GM15510 (cell line): ENCODE measurements around the gene RBM10.

ENCODE experiments used
- POLR2A ChIP-seq: IDR thresholded peaks from 3 replicates; pipeline ENCODE4 v1.6.1; 2011; ENCODE audit warnings: borderline replicate concordance; ENCODE audit not compliant: insufficient read length; ENCODE audit errors: extremely low read depth

Gene RBM10

DNA sequence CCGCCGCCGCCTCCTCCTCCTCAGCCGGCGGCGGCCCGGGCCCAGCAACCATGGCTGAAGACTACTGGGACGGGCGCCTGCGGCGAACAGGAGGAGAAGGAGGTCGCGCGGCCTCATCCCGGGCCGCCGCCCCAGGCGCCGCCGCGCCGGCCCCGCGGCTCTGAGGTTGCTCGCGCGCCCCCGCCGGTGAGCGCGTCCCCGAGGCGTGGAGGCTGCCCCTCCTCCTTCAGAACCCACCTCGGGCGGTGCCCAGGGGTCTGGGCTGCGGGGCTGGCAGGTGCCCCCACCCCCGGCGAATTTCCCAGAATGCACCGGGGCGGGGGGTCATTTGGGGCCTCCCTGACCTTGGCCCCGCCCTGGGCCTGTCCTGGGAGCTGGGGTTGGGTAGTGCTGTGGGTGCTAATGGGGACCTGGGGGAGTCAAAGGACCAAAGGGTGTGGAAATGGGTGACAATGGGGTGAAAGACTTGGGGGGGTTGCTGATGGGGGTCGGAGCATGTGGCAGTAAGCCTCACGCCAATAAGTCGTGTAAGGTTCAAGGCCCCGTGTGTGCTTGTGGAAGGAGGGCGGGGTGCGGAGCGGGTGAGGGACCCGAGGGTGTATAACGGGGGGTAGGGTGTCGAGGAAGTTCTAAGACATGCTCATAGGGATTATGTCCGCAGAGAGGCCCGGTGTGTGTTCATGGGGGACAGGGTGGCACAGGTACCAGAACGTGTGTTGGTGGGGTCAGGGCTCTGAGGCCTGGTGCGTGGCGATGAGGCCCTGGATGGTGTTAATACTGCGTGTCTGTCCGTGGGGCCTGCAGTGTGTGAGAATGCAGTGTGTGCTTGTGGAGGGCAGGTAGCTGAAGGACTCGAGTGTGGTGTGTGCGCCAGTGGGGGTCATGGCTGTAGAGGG lies 74.1 kb downstream of the RBM10 start:
- TF ChIP-seq POLR2A, result no peak

DNA sequence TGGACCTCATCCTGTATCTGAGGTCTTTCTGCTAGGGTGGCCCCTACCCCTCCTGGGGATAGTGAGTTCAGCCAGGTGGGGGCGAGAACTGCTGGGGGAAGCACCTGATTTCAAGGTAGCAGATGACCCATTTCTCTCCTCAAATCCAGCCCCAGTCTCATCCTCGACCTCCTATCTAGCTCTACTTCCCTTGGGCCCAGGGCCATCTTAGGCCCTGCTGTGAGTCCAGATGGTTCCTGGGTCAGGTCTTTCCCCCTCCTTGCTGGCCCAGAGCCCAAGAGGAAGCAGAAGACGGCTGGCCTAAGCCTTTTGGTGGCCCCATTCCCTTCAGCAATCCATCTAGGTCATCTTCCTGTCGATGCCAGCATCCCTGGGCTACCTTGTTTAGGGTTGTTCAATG lies 76.7 kb downstream of the RBM10 start:
- no peak for TF ChIP-seq POLR2A

DNA sequence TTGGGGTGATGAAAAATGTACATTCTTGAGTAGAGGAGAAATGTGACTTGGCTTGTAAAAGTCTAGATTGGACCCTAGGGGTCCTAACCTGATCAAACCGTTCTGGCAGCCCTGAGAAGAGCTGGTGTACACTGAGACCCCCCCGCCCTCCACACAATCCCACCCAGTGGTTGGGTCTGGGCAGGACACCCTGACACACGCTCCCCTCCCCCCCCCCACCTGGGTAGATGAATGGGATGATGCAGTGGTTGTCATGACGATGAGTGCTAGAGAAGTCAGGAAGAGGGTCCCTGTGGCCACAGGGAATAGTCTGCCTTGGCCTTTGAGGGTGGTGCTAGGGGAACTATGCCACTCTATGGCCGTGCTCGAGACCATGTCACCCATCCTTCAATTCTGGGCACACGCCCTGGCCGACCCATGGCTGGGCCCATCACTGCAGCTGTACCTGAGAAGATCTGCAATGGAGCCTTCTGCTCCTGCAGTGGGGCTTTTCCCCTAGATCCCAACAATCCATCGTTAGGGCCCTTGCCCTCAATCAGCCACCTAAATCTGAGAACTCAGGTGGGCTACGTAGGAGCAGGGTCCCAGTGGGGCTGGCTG lies 77.8 kb downstream of the RBM10 start:
- no peak for TF ChIP-seq POLR2A

DNA sequence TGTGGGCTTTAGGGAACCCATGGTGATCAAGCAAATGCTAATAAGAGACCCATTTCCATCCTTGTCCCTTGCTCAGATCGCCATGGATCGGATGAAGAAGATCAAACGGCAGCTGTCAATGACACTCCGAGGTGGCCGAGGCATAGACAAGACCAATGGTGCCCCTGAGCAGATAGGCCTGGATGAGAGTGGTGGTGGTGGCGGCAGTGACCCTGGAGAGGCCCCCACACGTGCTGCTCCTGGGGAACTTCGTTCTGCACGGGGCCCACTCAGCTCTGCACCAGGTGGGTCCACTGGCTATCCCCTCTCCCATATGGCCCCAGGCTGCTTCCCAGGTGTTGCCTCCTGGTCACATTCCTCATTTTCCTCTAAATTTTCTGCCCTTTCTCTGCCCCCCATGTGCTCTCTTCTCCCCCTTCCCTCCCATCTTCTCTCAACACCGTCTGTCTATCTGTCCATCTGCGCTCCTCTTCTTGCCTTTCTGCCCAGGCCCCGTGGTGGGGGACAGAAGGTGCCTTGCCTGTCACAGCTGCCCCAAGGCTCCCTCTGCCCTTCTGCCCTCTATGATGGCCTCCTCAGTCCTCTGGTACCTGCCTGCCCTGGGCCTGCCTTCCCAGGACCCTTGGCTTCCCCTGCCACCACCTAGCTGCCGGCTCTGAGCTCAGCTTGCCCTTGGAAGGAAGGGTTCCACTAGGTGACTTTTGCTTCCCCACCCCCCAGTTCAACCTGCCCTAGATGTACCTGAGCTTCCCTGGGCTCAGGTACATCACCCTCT lies 78.6 kb downstream of the RBM10 start:
- no peak for TF ChIP-seq POLR2A

DNA sequence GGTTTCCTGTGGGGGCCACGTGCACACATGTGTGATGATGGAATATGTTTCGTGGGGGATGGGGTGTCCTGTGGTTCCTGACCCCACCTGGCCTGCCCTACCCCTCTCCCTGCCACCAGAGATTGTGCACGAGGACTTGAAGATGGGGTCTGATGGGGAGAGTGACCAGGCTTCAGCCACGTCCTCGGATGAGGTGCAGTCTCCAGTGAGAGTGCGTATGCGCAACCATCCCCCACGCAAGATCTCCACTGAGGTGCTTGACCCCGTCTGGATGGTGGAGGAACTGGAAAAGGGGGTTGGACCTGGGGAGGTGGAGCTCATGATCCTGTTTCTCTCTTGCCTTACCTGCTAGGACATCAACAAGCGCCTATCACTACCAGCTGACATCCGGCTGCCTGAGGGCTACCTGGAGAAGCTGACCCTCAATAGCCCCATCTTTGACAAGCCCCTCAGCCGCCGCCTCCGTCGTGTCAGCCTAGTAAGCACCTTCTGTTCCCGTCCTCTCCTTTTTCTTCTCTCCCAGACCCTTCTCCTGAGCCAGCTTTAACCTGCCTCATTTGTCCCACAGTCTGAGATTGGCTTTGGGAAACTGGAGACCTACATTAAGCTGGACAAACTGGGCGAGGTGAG lies 79.4 kb downstream of the RBM10 start:
- no peak for TF ChIP-seq POLR2A

DNA sequence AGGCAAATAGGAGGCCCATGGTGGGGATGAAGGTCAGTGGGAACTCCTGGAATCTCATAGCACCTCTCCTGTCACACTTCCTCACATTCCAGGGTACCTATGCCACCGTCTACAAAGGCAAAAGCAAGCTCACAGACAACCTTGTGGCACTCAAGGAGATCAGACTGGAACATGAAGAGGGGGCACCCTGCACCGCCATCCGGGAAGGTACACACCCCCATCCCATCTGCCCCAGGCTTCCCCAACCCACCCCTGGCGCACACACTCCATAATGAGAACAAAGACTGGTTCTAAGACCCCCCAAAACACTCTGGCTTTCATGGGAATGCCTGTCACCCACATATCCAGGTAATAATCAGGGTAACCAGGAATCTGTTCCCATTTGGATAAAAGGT lies 79.9 kb downstream of the RBM10 start:
- TF ChIP-seq POLR2A, result no peak

DNA sequence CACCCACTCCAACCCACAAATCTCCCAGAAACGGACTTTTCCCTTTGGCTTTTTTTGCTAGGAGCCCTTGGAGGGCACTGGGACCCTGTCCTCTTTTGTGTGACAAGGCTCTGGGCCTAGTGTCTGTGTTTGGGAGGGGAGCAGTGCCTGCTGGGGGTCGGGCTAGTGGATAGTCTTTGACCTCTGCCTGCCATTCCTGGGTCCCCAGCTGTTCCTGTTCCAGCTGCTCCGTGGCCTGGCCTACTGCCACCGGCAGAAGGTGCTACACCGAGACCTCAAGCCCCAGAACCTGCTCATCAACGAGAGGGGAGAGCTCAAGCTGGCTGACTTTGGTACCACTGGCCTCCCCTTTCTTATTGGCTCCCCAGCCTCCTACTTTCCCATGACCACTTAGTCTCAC lies 81.0 kb downstream of the RBM10 start:
- no peak for TF ChIP-seq POLR2A

DNA sequence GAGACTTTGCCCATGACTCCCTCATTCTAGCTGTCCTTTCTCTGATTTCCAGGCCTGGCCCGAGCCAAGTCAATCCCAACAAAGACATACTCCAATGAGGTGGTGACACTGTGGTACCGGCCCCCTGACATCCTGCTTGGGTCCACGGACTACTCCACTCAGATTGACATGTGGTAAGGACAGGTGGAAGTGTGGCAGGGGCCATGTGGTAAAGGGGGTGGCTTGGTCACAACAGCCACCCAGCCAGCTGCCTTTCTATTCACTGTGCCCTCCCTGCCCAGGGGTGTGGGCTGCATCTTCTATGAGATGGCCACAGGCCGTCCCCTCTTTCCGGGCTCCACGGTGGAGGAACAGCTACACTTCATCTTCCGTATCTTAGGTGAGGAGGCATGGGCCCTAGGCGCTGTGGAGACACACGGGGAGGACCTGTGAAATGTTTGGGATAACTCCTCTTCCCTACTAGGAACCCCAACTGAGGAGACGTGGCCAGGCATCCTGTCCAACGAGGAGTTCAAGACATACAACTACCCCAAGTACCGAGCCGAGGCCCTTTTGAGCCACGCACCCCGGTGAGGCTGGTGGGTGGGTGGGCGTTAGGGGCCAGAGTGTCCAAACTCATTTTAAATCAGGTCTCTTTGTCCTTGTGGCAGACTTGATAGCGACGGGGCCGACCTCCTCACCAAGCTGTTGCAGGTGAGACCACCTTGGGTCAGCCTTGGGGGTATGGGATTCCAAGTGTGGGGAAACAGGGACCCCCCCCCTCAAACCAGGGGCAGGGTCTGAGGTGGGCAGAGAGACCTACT lies 81.7 kb downstream of the RBM10 start:
- no peak for TF ChIP-seq POLR2A

DNA sequence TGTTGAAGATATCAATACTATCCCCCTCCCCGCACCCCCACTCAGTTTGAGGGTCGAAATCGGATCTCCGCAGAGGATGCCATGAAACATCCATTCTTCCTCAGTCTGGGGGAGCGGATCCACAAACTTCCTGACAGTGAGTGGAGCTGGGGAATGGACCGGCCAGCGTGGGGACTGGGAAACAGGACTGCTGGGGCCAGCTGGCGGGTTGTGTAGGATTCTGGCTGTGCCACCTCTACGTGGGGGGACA lies 82.2 kb downstream of the RBM10 start:
- no peak for TF ChIP-seq POLR2A

DNA sequence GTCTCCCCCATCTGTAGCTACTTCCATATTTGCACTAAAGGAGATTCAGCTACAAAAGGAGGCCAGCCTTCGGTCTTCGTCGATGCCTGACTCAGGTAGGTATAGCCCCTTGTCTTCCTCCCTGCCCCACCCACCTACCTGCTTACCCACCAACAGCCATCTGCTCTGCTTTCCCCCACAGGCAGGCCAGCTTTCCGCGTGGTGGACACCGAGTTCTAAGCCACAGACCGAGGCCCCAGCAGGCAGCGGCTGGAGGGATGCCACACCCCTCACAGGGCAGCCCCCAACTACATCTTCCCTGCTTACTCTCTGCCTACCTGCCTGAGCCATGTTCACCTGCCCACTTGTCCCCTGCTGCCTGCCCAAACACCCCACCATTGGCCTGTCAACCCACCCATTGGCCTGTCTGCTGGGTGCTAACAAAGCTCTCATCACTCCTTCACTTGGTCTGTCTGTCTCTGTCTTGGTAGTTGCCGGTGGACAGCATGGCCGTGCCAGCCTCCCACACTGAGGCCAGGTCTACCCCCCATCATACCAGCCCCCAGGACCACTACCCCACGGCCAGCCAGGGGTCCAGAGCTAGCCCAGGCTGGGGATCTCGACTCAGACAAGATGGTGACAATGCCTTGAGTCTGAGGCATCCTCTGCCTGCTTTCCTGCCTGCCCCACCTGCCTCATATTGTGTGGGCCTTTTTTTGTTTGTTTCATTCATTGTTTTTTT lies 83.7 kb downstream of the RBM10 start:
- no peak for TF ChIP-seq POLR2A

DNA sequence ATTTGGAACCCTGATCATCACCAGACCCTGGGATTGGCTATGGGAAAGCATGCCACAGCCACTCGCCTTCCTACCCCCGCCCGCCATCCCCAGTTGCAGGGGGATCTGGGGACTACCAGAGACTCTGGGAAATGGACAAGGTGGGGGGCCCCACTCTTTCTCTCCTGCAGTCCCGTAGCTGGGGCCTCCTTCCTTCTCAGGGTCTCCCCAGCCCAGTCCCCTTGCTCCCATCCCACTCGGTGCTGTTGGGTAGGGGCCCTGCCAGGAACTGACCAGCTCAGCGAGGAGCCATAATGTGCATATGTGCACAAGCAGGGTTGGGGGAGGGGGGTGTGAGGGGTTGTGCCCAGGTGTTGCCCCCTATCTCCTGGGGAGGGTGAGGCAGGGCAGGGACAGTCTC lies 84.4 kb downstream of the RBM10 start:
- no peak for TF ChIP-seq POLR2A

DNA sequence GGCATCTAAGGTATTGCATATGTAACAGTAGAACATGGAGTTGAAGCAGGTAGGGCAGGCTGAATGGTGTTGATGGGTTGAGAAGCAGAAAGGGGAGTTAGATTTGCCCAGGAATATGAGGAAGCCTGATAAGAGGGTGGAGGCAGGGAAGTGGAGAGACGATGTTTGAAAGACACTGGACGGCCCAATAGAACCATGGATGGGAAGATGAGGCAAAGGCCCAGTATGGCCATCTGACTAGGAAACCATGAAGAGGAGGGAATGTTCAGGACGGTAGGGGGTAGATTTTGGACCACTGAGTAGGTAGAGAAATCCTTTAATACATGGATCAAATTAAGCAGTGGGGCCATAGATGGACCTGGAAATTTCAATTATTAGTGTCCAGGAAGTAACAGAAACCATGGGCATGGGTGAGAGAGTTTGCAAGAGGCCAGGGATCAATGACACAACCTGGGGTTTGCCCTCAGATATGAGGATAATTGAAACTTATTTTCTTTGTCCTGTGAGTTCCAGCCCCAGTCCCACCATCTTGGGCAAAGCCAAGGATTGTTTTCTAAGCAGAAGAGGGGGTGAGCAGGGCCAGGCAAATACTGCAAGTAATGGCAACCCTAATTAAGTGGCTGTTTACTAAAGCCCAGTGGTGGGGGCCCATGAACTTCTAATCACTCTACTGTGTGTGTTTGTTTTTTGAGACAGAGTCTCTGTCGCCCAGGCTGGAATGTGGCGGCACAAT lies 85.3 kb downstream of the RBM10 start:
- TF ChIP-seq POLR2A, result no peak

DNA sequence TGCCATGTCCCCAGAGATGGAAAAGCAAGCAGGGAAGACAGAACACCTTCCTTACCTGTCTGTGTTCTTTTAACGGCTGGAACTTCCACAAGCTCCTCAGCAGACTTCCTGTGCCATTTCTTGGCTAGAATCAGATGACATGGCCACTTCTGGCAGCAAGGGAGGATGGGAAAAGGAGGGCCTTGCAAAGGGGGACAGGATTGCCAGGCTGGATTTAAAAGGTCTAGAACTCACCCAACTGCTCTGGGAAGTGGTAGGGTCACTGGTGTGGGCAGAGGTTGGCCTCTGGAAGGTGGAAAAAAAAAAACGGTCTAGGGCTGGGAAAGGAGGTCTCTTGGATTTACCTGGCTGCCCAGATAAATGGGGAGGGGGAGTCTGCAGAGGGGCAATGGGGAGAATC lies 86.1 kb downstream of the RBM10 start:
- no peak for TF ChIP-seq POLR2A
